PC-3 (cell line): Measurements from ENCODE around the gene TBC1D8.

Source experiments
- EZH2 ChIP-seq: fragments of 300-600 bp; sonication (generic); IDR thresholded peaks from one replicate; pipeline ENCODE4 v1.6.1; 2017; ENCODE audit warnings: antibody characterized with exemption, mild to moderate bottlenecking, low read length; ENCODE audit not compliant: unreplicated experiment
- EZH2phosphoT487 ChIP-seq: fragments of 300-600 bp; sonication (generic); IDR thresholded peaks from 2 replicates; pipeline ENCODE4 v1.6.1; 2018; ENCODE audit warnings: mild to moderate bottlenecking, antibody characterized with exemption, low read length, borderline replicate concordance
- TF ChIP-seq, protein P1 (sequence below): fragments of 300-600 bp; sonication (generic); conservative IDR thresholded peaks from 2 replicates; pipeline ENCODE4 v1.5.1; 2017; ENCODE audit warnings: antibody characterized with exemption, low read depth, mild to moderate bottlenecking, low read length

DNA sequence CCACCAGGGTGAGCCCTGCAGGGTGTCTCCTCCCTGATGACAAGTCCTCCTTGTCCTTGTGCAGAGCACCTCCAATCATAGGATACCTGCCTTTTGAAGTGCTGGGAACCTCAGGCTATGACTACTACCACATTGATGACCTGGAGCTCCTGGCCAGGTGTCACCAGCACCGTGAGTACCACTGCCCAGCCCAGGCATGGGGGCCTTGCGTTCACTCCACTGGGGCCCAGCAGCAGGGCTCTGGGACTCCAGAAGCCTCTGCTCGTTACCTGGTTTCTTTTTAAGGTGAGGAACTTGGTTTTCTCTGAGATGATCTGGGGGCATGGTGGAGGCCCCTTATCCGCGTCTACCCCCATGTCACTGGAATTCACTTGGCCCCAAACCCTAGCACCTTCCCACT lies 185.6 kb downstream of the TBC1D8 start:
- TF ChIP-seq, protein P1, sequence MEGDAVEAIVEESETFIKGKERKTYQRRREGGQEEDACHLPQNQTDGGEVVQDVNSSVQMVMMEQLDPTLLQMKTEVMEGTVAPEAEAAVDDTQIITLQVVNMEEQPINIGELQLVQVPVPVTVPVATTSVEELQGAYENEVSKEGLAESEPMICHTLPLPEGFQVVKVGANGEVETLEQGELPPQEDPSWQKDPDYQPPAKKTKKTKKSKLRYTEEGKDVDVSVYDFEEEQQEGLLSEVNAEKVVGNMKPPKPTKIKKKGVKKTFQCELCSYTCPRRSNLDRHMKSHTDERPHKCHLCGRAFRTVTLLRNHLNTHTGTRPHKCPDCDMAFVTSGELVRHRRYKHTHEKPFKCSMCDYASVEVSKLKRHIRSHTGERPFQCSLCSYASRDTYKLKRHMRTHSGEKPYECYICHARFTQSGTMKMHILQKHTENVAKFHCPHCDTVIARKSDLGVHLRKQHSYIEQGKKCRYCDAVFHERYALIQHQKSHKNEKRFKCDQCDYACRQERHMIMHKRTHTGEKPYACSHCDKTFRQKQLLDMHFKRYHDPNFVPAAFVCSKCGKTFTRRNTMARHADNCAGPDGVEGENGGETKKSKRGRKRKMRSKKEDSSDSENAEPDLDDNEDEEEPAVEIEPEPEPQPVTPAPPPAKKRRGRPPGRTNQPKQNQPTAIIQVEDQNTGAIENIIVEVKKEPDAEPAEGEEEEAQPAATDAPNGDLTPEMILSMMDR: no peak
- TF ChIP-seq EZH2: no peak
- TF ChIP-seq EZH2phosphoT487: no peak
